ENCODE measurements around the gene SPP2. TPM values are rescaled to one million over a fixed set of nuclear protein-coding genes. Genes with fewer than 3 reads are reported as not detected.
A peak's percentile ranks its signal among the peaks of the same experiment; 100 is the strongest.

Gene SPP2
- total RNA-seq, 1 donor from 2014 or later = not detected

- peak; percentile 75 for ATAC-seq
- intact Hi-C loops (cut with DNase I) = no loop called here
Measured at GRCh38 chr2:234091883-234092282, 41.4 kb downstream of the SPP2 start.

DNA sequence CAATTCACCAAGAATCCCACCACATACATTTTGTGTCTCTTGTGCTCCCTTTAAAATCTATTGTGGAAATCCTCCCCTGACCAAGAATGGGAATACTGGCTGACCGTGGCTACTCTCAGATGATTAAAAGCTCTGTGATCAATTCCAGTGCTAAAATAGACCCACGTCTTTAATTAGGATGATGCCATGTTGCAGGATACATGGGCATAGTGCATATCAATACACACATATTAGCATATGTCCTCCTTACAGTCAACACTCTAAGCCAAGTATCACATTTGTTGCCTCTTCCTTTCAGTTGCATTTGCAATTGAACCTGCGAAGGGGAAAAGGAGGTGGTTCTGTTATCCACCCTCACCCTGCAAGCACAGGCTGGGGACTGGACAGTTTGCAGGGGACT is 41.8 kb downstream of the SPP2 start:
- Histone ChIP-seq H3K36me3 (no peaks in the 10 kb centered on the region), H3K4me1 (peaks cover 9% of the 10 kb centered on the region), H3K9me3 (no peaks in the 10 kb centered on the region), H3K27me3 (no peaks in the 10 kb centered on the region), H3K27ac (no peak overlapping the region), H3K4me3 (no peak overlapping the region)
- intact Hi-C loops (cut with DNase I) = no loop called here
- ATAC-seq (no peak), DNase-seq (no peak)
- TF ChIP-seq, protein P1, sequence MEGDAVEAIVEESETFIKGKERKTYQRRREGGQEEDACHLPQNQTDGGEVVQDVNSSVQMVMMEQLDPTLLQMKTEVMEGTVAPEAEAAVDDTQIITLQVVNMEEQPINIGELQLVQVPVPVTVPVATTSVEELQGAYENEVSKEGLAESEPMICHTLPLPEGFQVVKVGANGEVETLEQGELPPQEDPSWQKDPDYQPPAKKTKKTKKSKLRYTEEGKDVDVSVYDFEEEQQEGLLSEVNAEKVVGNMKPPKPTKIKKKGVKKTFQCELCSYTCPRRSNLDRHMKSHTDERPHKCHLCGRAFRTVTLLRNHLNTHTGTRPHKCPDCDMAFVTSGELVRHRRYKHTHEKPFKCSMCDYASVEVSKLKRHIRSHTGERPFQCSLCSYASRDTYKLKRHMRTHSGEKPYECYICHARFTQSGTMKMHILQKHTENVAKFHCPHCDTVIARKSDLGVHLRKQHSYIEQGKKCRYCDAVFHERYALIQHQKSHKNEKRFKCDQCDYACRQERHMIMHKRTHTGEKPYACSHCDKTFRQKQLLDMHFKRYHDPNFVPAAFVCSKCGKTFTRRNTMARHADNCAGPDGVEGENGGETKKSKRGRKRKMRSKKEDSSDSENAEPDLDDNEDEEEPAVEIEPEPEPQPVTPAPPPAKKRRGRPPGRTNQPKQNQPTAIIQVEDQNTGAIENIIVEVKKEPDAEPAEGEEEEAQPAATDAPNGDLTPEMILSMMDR (IDR thresholded peaks at IDR 0.05) = no peak

More at GRCh38 chr2:234091883-234092282, 41.4 kb downstream of the SPP2 start:
- H3K4me1 ChIP-seq = peaks cover 9% of the 10 kb centered on the region
- no peaks in the 10 kb centered on the region for H3K27me3 ChIP-seq
- H3K9me3 ChIP-seq = no peaks in the 10 kb centered on the region
- no peaks in the 10 kb centered on the region for H3K36me3 ChIP-seq
- H3K4me3 ChIP-seq = no peak overlapping the region
- H3K27ac ChIP-seq = peak overlapping the region; percentile 58
- no peak for DNase-seq
- TF ChIP-seq, protein P1 (IDR thresholded peaks at IDR 0.05) = no peak

DNA sequence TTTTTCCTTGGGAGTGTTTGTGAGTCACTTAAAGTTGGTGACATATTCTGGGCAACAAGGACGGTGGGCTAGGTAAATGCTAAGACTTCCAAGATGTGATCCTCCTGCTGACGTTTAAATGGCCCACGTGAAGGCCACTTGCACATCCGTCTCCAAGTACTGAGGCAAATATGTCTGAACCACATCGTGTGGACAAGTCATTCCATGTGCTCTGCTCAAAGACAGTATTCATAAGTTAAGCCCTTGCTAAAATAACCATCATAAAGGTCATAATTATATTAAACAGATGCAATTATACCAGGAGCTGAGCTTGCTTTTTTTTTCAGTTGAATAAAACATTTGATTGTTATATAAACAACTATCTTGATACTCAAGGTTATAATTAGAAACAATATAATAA is 44.8 kb downstream of the SPP2 start:
- Histone ChIP-seq H3K4me3 (no peak overlapping the region), H3K9me3 (no peaks in the 10 kb centered on the region), H3K27ac (no peak overlapping the region), H3K36me3 (no peaks in the 10 kb centered on the region), H3K4me1 (peaks cover 9% of the 10 kb centered on the region), H3K27me3 (no peaks in the 10 kb centered on the region)
- TF ChIP-seq, protein P1 (IDR thresholded peaks at IDR 0.05) = no peak
- intact Hi-C loops (cut with DNase I) = no loop called here
- no peak for ATAC-seq
- DNase-seq = no peak

GRCh38 chr2:234096164-234096563 is 45.7 kb downstream of the SPP2 start:
- DNase-seq = no peak
- no peak overlapping the region for H3K27ac ChIP-seq
- no peaks in the 10 kb centered on the region for H3K27me3 ChIP-seq
- H3K4me1 ChIP-seq = peaks cover 8% of the 10 kb centered on the region
- ATAC-seq = no peak
- H3K4me3 ChIP-seq = no peak overlapping the region
- TF ChIP-seq, protein P1 (IDR thresholded peaks at IDR 0.05) = no peak
- H3K36me3 ChIP-seq = no peaks in the 10 kb centered on the region
- intact Hi-C loops (cut with DNase I) = no loop called here
- H3K9me3 ChIP-seq = no peaks in the 10 kb centered on the region

- intact Hi-C loops (cut with DNase I) = no loop called here
- H3K36me3 ChIP-seq = no peaks in the 10 kb centered on the region
- H3K4me3 ChIP-seq = no peak overlapping the region
- H3K27me3 ChIP-seq = no peaks in the 10 kb centered on the region
- no peak for DNase-seq
- H3K27ac ChIP-seq = no peak overlapping the region
- TF ChIP-seq, protein P1 (IDR thresholded peaks at IDR 0.05) = no peak
- no peaks in the 10 kb centered on the region for H3K9me3 ChIP-seq
- ATAC-seq = no peak
- no peaks in the 10 kb centered on the region for H3K4me1 ChIP-seq
Measured at GRCh38 chr2:234098681-234099080, 48.2 kb downstream of the SPP2 start.

GRCh38 chr2:234099266-234099665 is 48.8 kb downstream of the SPP2 start:
- H3K4me1 ChIP-seq = no peaks in the 10 kb centered on the region
- H3K4me3 ChIP-seq = no peak overlapping the region
- intact Hi-C loops (cut with DNase I) = no loop called here
- H3K27ac ChIP-seq = no peak overlapping the region
- no peaks in the 10 kb centered on the region for H3K9me3 ChIP-seq
- H3K27me3 ChIP-seq = no peaks in the 10 kb centered on the region
- TF ChIP-seq, protein P1 (IDR thresholded peaks at IDR 0.05) = no peak
- DNase-seq = no peak
- H3K36me3 ChIP-seq = no peaks in the 10 kb centered on the region
- no peak for ATAC-seq
